Activated B cell treated with CpG ODN at 0.5 μM for 24 hours (primary cell): ENCODE results near the gene ZAR1L. TPM values are rescaled to one million over a fixed set of nuclear protein-coding genes. Genes with fewer than 3 reads are reported as not detected.

ENCODE experiments used
- ATAC-seq: fragments of 200-7000 bp; cut with Tn5 transposase; one replicate; pipeline ENCODE4 v1.10.0; 2021; ENCODE audit warnings: low read depth, mild to moderate bottlenecking, moderate library complexity
- CTCF ChIA-PET: fragments of 350-600 bp; sonication (Branson Sonifier 250); formaldehyde crosslinking; loops from one replicate; lab custom pipeline; 2021; ENCODE audit warnings: antibody characterized with exemption; lab: Charles Lee
- POLR2A ChIA-PET: fragments of 350-600 bp; sonication (Branson Sonifier 250); formaldehyde crosslinking; loops from one replicate; lab custom pipeline; 2021; ENCODE audit warnings: antibody characterized with exemption; lab: Charles Lee
- DNase-seq: peaks from one replicate; pipeline ENCODE4 v3.0.0; 2022
- H3K27ac Mint-ChIP-seq: one replicate; pipeline ENCODE4 v1.8.0; 2020; ENCODE audit warnings: mixed read lengths
- H3K27me3 Mint-ChIP-seq: one replicate; pipeline ENCODE4 v1.8.0; 2021; ENCODE audit warnings: mixed read lengths
- H3K36me3 Mint-ChIP-seq: one replicate; pipeline ENCODE4 v1.8.0; 2021; ENCODE audit warnings: low read depth, mixed read lengths
- H3K4me1 Mint-ChIP-seq: one replicate; pipeline ENCODE4 v1.8.0; 2021; ENCODE audit warnings: mixed read lengths
- H3K4me3 Mint-ChIP-seq: one replicate; pipeline ENCODE4 v1.8.0; 2020; ENCODE audit warnings: mild to moderate bottlenecking, mixed read lengths
- H3K9me3 Mint-ChIP-seq: one replicate; pipeline ENCODE4 v1.8.0; 2020; ENCODE audit warnings: mixed read lengths
- intact Hi-C: fragments of 100-400 bp; cut with micrococcal nuclease; formaldehyde crosslinking; loops from one replicate; pipeline ENCODE4 v1.15.1; 2024
- total RNA-seq: library from RNA; stranded (reverse); gene quantifications from 2 replicates; pipeline ENCODE4 v1.2.3, GENCODE V29; 2022
- TF ChIP-seq, protein P1 (sequence below): fragments of 200-600 bp; IDR thresholded peaks from one replicate; pipeline ENCODE4 v1.8.0; 2022; ENCODE audit warnings: antibody characterized with exemption, mild to moderate bottlenecking

Gene ZAR1L
- total RNA-seq, 1 donor from 2014 or later: not detected

DNA sequence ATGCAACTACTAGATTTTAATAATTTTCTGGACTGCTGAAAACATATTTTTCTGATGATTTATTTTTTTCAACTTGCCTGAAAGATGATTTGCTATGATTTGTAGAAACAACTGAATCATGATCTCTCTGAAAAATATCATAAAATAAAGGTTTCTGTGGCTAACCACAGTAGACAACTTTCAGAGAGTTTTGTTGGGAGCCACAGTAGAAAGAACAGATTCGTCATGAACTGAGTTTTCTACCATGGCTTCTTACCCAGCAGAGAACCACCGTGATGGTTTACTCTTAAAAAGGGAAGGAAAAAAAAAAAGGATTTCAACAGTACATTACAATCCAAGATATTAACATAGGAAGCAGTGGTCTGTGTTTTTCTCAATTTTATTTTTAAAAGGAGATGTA lies 18.0 kb downstream of the ZAR1L start:
- TF ChIP-seq, protein P1, sequence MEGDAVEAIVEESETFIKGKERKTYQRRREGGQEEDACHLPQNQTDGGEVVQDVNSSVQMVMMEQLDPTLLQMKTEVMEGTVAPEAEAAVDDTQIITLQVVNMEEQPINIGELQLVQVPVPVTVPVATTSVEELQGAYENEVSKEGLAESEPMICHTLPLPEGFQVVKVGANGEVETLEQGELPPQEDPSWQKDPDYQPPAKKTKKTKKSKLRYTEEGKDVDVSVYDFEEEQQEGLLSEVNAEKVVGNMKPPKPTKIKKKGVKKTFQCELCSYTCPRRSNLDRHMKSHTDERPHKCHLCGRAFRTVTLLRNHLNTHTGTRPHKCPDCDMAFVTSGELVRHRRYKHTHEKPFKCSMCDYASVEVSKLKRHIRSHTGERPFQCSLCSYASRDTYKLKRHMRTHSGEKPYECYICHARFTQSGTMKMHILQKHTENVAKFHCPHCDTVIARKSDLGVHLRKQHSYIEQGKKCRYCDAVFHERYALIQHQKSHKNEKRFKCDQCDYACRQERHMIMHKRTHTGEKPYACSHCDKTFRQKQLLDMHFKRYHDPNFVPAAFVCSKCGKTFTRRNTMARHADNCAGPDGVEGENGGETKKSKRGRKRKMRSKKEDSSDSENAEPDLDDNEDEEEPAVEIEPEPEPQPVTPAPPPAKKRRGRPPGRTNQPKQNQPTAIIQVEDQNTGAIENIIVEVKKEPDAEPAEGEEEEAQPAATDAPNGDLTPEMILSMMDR: no peak
- Mint-ChIP-seq H3K4me1 (no peaks in the 10 kb centered on the region), H3K27me3 (peaks cover 6% of the 10 kb centered on the region), H3K9me3 (no peaks in the 10 kb centered on the region), H3K27ac (no peak overlapping the region), H3K36me3 (no peaks in the 10 kb centered on the region), H3K4me3 (no peak overlapping the region)
- DNase-seq (no peak), ATAC-seq (no peak)
- POLR2A ChIA-PET: no interaction called here
- intact Hi-C loops: no loop called here
- CTCF ChIA-PET: no interaction called here

DNA sequence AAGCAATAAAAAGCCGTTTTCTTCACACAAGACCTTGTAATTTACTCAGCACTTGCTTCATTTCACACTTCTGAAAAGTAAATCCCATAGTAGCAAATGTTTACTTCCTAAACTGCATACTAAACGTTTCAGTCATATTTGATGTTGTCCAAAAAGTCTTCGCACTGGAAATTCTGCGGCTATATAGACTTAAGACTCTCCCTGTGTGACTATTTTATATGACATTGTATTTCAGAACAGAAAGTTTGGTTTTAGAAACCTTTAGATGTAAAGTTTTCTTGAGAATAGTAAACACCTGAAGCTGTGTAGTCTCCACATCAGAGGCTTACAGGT lies 29.6 kb downstream of the ZAR1L start:
- ChIA-PET CTCF (no interaction called here), POLR2A (no interaction called here)
- no peaks in the 10 kb centered on the region for H3K36me3 Mint-ChIP-seq
- ATAC-seq (no peak), DNase-seq (no peak)
- TF ChIP-seq, protein P1: no peak
- H3K4me3 Mint-ChIP-seq: no peak overlapping the region
- H3K27ac Mint-ChIP-seq: no peak overlapping the region
- H3K4me1 Mint-ChIP-seq: no peaks in the 10 kb centered on the region
- no peaks in the 10 kb centered on the region for H3K9me3 Mint-ChIP-seq
- H3K27me3 Mint-ChIP-seq: no peaks in the 10 kb centered on the region
- intact Hi-C loops: no loop called here

DNA sequence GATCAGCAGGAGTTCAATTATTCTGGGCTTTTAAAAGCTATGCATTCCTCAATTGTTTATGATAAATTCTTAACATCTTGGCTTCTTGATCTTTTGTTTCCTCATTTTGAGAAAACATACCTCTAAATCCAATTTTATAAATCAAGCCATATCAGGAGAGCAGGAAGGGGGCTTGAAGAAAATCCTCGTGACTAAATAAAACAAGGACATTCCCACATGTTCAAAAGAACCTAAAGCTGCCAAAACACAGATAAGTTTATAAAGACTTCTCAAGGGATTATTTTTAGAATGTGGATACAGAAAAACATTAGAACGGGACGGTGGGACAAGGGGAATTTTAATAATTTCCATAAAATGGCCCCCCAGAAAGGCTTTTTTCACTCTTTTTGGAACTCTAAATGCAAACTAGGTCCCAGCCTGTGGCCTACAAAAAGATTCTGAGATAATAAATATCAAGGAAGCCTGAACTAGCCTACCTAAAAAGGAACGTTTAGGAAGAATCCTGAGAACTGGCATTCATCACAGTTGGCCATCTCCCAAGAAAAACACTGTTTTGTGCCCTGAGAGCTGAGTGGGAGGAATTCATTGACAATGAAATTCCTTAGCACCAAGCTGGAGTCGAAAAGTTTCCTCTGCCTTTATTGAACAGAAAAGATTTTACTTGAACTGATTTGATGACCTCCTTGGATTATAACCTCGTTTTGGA lies 30.1 kb downstream of the ZAR1L start:
- Mint-ChIP-seq H3K36me3 (no peaks in the 10 kb centered on the region), H3K9me3 (no peaks in the 10 kb centered on the region), H3K4me1 (no peaks in the 10 kb centered on the region), H3K4me3 (no peak overlapping the region), H3K27ac (no peak overlapping the region), H3K27me3 (no peaks in the 10 kb centered on the region)
- ATAC-seq: no peak
- no peak for DNase-seq
- POLR2A ChIA-PET: no interaction called here
- intact Hi-C loops: no loop called here
- CTCF ChIA-PET: no interaction called here
- TF ChIP-seq, protein P1: no peak

DNA sequence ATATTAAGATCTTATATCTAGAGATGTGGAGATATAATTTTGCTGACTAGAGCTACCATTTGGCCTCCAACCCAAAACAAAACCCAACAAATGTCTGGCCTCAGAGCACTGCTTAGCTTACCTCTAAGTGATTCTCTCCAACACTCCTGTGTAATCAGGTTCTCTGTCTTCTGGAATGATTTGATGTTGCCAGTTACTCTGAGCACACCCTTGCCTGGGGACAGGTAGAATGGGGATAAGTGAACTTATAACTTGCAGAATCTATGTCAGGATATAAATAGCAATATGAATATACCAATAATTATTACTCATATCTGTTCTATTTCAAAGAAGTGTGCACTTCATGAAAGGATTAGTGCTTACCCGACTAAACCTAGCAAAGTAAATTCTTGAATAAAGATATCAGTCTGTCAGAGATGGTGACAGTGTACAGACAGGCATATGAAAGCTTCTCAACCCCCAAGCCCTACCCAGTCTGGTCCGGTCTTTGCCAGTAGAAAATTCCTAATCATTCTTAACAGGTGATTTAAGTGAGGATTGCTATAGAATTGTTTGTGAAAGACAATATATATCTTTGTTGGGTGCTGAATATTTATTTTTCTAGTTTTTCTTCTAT lies 33.0 kb downstream of the ZAR1L start:
- ATAC-seq (no peak), DNase-seq (no peak)
- Mint-ChIP-seq H3K4me1 (peaks cover 2% of the 10 kb centered on the region), H3K9me3 (no peaks in the 10 kb centered on the region), H3K27ac (no peak overlapping the region), H3K27me3 (no peaks in the 10 kb centered on the region), H3K36me3 (peaks cover 5% of the 10 kb centered on the region), H3K4me3 (no peak overlapping the region)
- POLR2A ChIA-PET: interaction anchor here (0.9 kb wide), 1 partner anchor 33 kb away, joined by 3 read pairs; the partner anchor contains the start of genes BRCA2 and ZAR1L
- CTCF ChIA-PET: no interaction called here
- TF ChIP-seq, protein P1: no peak
- intact Hi-C loops: no loop called here

DNA sequence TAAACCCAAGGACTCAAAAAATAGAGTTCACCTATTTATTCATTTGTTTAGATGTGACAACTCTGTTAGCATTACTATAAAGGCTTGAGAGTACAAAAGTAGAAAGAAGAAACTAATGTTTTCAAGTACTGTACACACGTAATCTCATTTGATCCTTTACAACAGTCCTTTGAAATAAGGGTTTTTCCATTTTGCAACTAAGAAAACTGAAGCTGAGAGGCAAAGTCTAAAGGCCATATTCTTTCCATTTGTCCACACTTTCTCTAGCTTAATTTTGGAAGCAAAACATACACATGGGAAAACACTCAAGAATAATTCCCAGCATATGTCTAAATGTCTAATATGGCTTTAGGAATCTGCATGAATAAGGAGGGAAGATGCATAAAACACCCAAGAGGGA lies 34.1 kb downstream of the ZAR1L start:
- POLR2A ChIA-PET: interaction anchor here (0.9 kb wide), 1 partner anchor 35 kb away, joined by 3 read pairs; the partner anchor contains the start of genes BRCA2 and ZAR1L
- Mint-ChIP-seq H3K36me3 (peaks cover 5% of the 10 kb centered on the region), H3K9me3 (no peaks in the 10 kb centered on the region), H3K4me3 (no peak overlapping the region), H3K4me1 (peaks cover 2% of the 10 kb centered on the region), H3K27me3 (no peaks in the 10 kb centered on the region), H3K27ac (no peak overlapping the region)
- intact Hi-C loops: no loop called here
- TF ChIP-seq, protein P1: no peak
- no peak for DNase-seq
- no peak for ATAC-seq
- CTCF ChIA-PET: no interaction called here
